PC-9 (cell line): ENCODE results near the gene CLIP1.

Experiments used
- CTCF ChIP-seq: fragments of 200-600 bp; sonication (generic); conservative IDR thresholded peaks from 2 replicates; pipeline ENCODE4 v1.6.1; 2017; ENCODE audit warnings: mixed run types, antibody characterized with exemption, mild to moderate bottlenecking, moderate library complexity
- EZH2 ChIP-seq: fragments of 200-600 bp; sonication (generic); IDR thresholded peaks from 2 replicates; pipeline ENCODE4 v1.8.0; 2017; ENCODE audit warnings: antibody characterized with exemption, low read depth

- TF ChIP-seq CTCF (no peak), EZH2 (no peak)
These were observed 89.1 kb downstream of the CLIP1 start for GRCh38 chr12:122333142-122334087.
